GM19452 (cell line): Measurements from ENCODE around the gene SYNPO2.
"Not testable (repeated sequence)": the region's sequence is repeated elsewhere in the genome, so short reads cannot be mapped to it uniquely, and the experiment has no call there.

Experiments used
- ATAC-seq: cut with Tn5 transposase; IDR thresholded peaks from one replicate; pipeline ENCODE4 v1.9.1; 2021; ENCODE audit not compliant: unreplicated experiment

The SYNPO2 gene

DNA sequence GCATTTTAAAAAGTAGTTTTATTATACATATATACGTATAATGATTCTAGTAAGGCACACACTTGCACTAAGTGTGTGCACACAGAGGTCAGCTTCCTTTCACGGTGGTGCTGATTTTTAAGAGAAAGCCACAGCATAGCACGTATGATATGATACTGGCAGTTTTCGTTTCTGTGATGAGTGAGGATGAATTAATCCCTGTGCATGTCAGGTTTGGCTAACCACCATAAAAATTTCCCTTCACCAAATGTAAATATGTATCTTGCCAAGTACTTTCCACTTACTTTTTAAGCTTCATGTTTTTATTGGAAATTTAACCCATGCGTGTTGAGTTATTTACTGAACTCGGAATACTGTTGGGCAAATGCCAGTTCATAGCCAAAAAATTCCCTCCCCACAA, 84.6 kb downstream of the SYNPO2 start:
- no peak for ATAC-seq

- ATAC-seq: no peak
Observed at GRCh38 chr4:118974758-118975157, 86.1 kb downstream of the SYNPO2 start.

GRCh38 chr4:118975449-118976192, 87.0 kb downstream of the SYNPO2 start:
- ATAC-seq: no peak

- ATAC-seq: not testable (repeated sequence)
Observed at GRCh38 chr4:118976193-118976560, 87.5 kb downstream of the SYNPO2 start.

DNA sequence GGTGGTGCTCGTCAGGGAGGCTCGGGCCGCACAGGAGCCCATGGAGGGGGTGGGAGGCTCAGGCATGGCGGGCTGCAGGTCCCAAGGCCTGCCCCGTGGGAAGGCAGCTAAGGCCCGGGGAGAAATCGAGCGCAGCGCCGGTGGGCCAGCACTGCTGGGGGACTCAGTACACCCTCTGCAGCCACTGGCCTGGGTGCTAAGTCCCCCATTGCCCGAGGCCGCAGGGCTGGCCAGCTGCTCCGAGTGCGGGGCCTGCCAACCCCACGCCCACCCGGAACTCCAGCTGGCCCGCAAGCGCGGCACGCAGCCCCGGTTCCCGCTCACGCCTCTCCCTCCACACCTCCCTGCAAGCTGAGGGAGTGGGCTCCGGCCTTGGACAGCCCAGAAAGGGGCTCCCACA, 88.4 kb downstream of the SYNPO2 start:
- ATAC-seq: not testable (repeated sequence)

DNA sequence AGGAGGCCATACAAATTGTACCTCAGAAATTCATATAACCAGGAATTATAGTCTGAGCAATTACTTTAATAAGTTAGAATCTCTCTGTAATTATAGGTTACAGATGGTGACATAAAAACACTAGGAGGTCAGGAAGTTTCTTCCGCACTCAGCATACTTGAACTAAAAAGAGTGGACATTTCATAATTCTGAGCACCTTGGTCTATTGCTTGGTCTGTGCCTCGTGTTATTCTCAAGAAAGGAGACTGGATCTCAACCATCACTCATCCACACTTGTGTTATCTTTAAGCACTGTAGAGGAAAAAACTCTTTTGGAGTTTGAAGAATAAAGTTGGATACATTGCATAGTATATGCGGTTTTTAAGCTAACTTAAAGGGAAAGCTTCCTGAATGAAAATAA, 91.1 kb downstream of the SYNPO2 start:
- ATAC-seq: no peak

DNA sequence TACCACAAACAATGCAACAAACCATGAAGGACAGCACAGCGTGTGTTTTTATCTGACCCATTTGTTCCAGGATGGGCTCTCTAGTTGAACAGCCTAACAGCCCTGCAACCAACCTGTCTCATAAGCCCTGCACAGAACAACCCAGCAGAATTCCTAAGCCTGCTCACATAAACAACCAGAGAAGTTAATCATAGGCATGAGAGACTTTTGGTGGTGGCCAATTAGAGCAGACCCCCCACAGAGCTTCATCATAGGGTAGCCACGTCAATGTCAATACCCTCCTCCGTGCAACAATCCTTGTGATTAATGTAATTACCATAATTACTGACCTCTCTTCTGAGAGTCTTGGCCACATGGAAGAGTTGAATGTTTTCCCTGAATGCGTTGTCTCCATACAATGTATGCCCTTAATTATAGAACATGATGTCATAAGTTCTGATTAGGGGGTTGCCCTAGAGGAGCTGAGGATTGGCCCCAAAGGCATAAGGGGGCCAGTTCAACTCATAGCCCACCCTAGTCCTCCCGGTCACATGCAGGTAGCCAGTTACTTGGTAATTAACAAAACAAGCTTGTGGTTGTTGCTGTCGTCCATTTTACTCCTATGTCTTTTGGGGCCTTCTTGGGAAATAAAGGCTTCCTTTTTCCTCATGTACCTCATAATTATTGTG, 92.7 kb downstream of the SYNPO2 start:
- ATAC-seq: no peak

- ATAC-seq: peak; percentile 75
Observed at GRCh38 chr4:118981839-118982381, 93.3 kb downstream of the SYNPO2 start.

GRCh38 chr4:118983293-118983692, 94.6 kb downstream of the SYNPO2 start:
- no peak for ATAC-seq

DNA sequence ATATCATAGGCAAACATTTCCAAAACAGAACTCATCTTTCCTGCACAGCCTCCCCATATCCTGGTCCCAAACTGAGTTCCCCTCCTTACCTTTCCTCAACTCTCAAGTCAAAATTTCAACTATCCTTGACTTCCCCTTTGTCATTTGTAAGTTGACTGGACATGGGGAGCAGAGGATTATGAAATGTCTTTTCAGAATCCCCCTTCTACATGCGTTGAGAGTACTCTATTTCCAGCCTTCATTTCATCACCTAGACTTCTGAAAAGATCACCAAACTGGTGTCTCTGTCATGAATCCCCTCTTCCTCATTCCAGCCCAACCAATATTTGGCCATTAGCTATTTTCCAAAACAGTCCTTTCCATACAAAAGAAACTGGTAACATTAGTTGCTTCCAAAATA, 95.2 kb downstream of the SYNPO2 start:
- no peak for ATAC-seq

- ATAC-seq: no peak
Observed at GRCh38 chr4:118985170-118986000, 96.7 kb downstream of the SYNPO2 start.

DNA sequence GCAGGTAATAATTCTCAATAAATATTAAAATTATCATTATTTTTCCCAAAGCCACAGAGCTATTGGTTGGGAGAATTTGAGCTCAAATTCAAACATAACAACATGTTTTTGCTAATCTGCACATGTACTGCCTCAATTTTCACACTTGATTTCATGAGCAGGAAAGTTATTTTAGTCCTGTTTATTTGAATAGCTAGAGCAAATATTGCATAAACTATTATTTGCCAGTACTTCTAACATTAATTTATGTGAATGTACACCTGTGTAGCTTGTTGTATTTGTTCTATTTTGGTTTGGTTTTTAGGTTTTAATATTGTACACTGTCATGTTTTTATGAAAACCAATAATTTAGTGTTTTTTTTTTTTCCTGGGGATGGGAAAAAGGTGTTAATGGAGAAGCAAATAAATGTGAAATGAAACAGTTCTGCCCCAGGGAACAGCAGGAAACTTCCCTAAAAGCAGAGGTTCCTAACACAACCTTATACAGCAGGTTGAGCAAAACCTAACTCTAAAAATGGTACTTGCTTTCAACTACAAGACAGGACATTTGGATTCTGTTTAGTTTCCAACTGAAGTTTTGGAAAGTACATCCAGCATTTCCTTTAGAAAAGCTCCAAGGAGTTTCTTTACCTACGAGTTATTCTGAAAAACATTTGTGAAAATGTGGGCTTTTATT, 99.4 kb downstream of the SYNPO2 start:
- ATAC-seq: no peak

DNA sequence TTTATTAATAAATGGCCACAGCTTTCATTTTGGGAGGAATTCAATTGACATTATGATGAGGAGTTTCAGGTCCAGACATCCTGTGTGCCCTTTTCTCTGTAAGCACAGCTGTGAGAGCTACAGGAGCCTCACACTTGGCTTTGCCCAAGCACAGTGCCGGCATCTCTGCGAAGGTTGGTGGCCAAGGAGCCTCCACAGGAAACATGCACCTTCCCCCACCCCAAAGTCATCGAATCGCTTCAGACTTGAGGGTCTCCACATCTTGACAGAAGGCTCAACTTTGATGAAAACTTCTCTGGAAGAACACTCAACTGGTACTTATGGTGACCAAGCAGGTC, 100.0 kb downstream of the SYNPO2 start:
- ATAC-seq: no peak

GRCh38 chr4:118989098-118990080, 100.7 kb downstream of the SYNPO2 start:
- no peak for ATAC-seq

- ATAC-seq: no peak
Observed at GRCh38 chr4:118991686-118992085, 103.0 kb downstream of the SYNPO2 start.

DNA sequence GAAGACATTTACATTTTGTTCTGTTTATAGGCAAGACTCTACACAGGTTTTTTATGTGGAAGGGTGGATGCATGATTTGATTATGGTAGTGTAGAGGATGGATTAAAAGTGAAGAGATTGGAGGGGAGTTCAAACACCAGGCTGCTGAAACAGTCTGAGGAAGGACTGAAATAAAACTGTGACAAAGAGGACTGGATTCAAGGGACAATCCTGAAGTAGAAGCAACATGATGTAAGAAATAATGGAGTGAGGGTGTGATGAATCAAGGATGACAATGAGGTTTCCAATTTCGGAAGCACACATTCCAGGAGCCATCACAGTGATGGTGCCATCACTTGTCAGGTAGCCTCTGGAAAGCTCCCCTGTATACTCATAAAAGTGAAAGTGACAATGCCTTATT, 103.5 kb downstream of the SYNPO2 start:
- no peak for ATAC-seq

DNA sequence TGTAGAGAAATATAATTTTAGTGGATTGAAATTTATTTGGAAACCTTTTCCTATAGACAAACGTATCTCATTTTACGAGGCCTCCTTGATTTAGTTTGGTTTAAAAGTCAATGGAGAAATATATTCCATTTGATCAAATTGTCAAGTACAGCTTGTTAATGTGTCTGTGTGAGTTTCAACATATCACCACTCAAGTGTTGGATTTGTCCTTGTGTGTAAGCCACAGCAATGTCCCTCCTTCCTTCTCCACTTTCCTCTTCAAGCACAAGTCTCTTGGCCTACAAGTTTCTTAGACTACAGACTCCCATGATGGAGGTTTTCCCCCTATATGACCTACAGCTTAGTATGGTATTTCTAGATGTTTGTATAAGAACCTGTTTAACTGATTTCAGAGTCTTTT, 104.7 kb downstream of the SYNPO2 start:
- no peak for ATAC-seq

GRCh38 chr4:118994030-118994429, 105.4 kb downstream of the SYNPO2 start:
- ATAC-seq: no peak

- no peak for ATAC-seq
Observed at GRCh38 chr4:118995693-118996391, 107.2 kb downstream of the SYNPO2 start.
